ENCODE data around the gene FFAR4. TPM values are rescaled to one million over a fixed set of nuclear protein-coding genes. Genes with fewer than 3 reads are reported as not detected.

FFAR4 gene
- total RNA-seq, 1 donor from 2014 or later: 0.04 TPM

GRCh38 chr10:93630625-93631557 is 64.4 kb downstream of the FFAR4 start:
- Mint-ChIP-seq H3K36me3 (no peaks in the 10 kb centered on the region), H3K4me1 (peaks cover 31% of the 10 kb centered on the region), H3K27me3 (ENCODE audit: insufficient read depth, low read depth) (no peaks in the 10 kb centered on the region), H3K4me3 (peak overlapping the region; percentile 20), H3K27ac (no peak overlapping the region), H3K9me3 (no peaks in the 10 kb centered on the region)
- Histone ChIP-seq H3K27ac (no peak overlapping the region), H3F3A (ENCODE audit: low read depth) (no peaks in the 10 kb centered on the region), H3K79me2 (ENCODE audit: low read depth) (no peaks in the 10 kb centered on the region), H3K36me3 (no peaks in the 10 kb centered on the region), H3K4me1 (no peaks in the 10 kb centered on the region), H3K27me3 (no peaks in the 10 kb centered on the region), H3K9ac (no peak overlapping the region), H4K20me1 (ENCODE audit: low read depth) (no peaks in the 10 kb centered on the region), H2AFZ (replicated peaks) (peak overlapping the region; percentile 87), H3K4me3 (no peak overlapping the region), H3K4me2 (no peak overlapping the region), H3K9me3 (ENCODE audit: low read depth) (no peaks in the 10 kb centered on the region)
- DNase-seq (ENCODE audit: low spot score): no peak
- no peak for TF ChIP-seq EZH2phosphoT487 (IDR thresholded peaks at IDR 0.05)
- no peak for TF ChIP-seq CTCF (IDR thresholded peaks at IDR 0.05)

Other genes starting within 250 kb of the FFAR4 start
- 1.2 and 1.6 TPM in 2 replicates for gene MYOF, start 84.3 kb upstream of the FFAR4 start, total RNA-seq (ENCODE audit: low replicate concordance)
- gene CEP55, start 70.1 kb upstream of the FFAR4 start, total RNA-seq (ENCODE audit: low replicate concordance): 36.8 and 57.7 TPM in 2 replicates
- gene RBP4, start 34.6 kb downstream of the FFAR4 start, total RNA-seq (ENCODE audit: low replicate concordance): 0.28 TPM in 1 of 2 replicates, not detected in the other
- not detected in 2 replicates for gene PDE6C, start 45.9 kb downstream of the FFAR4 start, total RNA-seq (ENCODE audit: low replicate concordance)
- gene FRA10AC1, start 135.9 kb downstream of the FFAR4 start, total RNA-seq (ENCODE audit: low replicate concordance): 15.8 and 31.4 TPM in 2 replicates
- 9.2 and 20.2 TPM in 2 replicates for gene LGI1, start 191.3 kb downstream of the FFAR4 start, total RNA-seq (ENCODE audit: low replicate concordance)